SK-N-SH treated with all-trans-retinoic acid at 6 μM for 48 hours (cell line): ENCODE results near the gene PTGER2.

Experiments
- ATAC-seq: fragments of 200-7000 bp; cut with Tn5 transposase; 3 replicates; pipeline ENCODE4 v1.9.1; 2020; ENCODE audit warnings: mild to moderate bottlenecking, moderate library complexity
- ARNTL ChIP-seq: fragments of 450-650 bp; formaldehyde crosslinking; IDR thresholded peaks from 2 replicates; pipeline ENCODE4 v1.5.0; 2020; ENCODE audit warnings: low read depth, mild to moderate bottlenecking, moderate library complexity, borderline replicate concordance
- BACH2 ChIP-seq: fragments of 250-450 bp; sonication (Bioruptor Pico); IDR thresholded peaks from 2 replicates; pipeline ENCODE4 v1.9.0; 2021; ENCODE audit warnings: mild to moderate bottlenecking, borderline replicate concordance
- CREB5 ChIP-seq: fragments of 250-450 bp; sonication (Bioruptor Pico); IDR thresholded peaks from 2 replicates; pipeline ENCODE4 v1.5.1; 2020; ENCODE audit warnings: low read depth, mild to moderate bottlenecking, moderate library complexity
- CSDC2 ChIP-seq: fragments of 250-450 bp; sonication (Bioruptor Pico); IDR thresholded peaks from 2 replicates; pipeline ENCODE4 v1.5.0; 2020; ENCODE audit warnings: mild to moderate bottlenecking, moderate library complexity
- CSRNP3 ChIP-seq: fragments of 250-450 bp; sonication (Bioruptor Pico); IDR thresholded peaks from 2 replicates; pipeline ENCODE4 v1.5.1; 2021; ENCODE audit warnings: mild to moderate bottlenecking, moderate library complexity
- ESRRG ChIP-seq: fragments of 250-450 bp; sonication (Bioruptor Pico); IDR thresholded peaks from 2 replicates; pipeline ENCODE4 v1.6.1; 2021; ENCODE audit warnings: mild to moderate bottlenecking
- GLIS3 ChIP-seq: fragments of 250-450 bp; sonication (Bioruptor Pico); IDR thresholded peaks from 2 replicates; pipeline ENCODE4 v1.5.0; 2020; ENCODE audit warnings: mild to moderate bottlenecking, moderate library complexity
- ISL1 ChIP-seq: fragments of 250-450 bp; sonication (Bioruptor Pico); IDR thresholded peaks from 2 replicates; pipeline ENCODE4 v2.1.2; 2022; ENCODE audit warnings: mild to moderate bottlenecking, moderate library complexity
- OSR1 ChIP-seq: fragments of 250-450 bp; sonication (Bioruptor Pico); IDR thresholded peaks from 2 replicates; pipeline ENCODE4 v1.8.0; 2022; ENCODE audit warnings: moderate library complexity, mild to moderate bottlenecking, inconsistent platforms
- PATZ1 ChIP-seq: fragments of 250-450 bp; sonication (Bioruptor Pico); IDR thresholded peaks from 2 replicates; pipeline ENCODE4 v1.8.0; 2020; ENCODE audit warnings: mild to moderate bottlenecking, moderate library complexity, borderline replicate concordance
- RARB ChIP-seq: fragments of 250-450 bp; sonication (Bioruptor Pico); IDR thresholded peaks from 2 replicates; pipeline ENCODE4 v1.8.0; 2021; ENCODE audit warnings: mild to moderate bottlenecking, moderate library complexity
- SNAI2 ChIP-seq: fragments of 250-450 bp; sonication (Bioruptor Pico); IDR thresholded peaks from 2 replicates; pipeline ENCODE4 v1.5.0; 2020; ENCODE audit warnings: mild to moderate bottlenecking, moderate library complexity
- TCF4 ChIP-seq: fragments of 250-450 bp; sonication (Bioruptor Pico); IDR thresholded peaks from 2 replicates; pipeline ENCODE4 v1.8.0; 2021; ENCODE audit warnings: mild to moderate bottlenecking, moderate library complexity, borderline replicate concordance
- TOX ChIP-seq: fragments of 250-450 bp; sonication (Bioruptor Pico); IDR thresholded peaks from 2 replicates; pipeline ENCODE4 v1.8.0; 2021; ENCODE audit warnings: mild to moderate bottlenecking, moderate library complexity, borderline replicate concordance
- TSHZ2 ChIP-seq: fragments of 250-450 bp; sonication (Bioruptor Pico); IDR thresholded peaks from 2 replicates; pipeline ENCODE4 v1.5.0; 2020; ENCODE audit warnings: mild to moderate bottlenecking, moderate library complexity
- ZC3H10 ChIP-seq: fragments of 250-450 bp; sonication (Bioruptor Pico); IDR thresholded peaks from 2 replicates; pipeline ENCODE4 v1.5.1; 2021; ENCODE audit warnings: mild to moderate bottlenecking, moderate library complexity
- ZFP3 ChIP-seq: fragments of 250-450 bp; sonication (Bioruptor Pico); IDR thresholded peaks from 2 replicates; pipeline ENCODE4 v1.5.0; 2020; ENCODE audit warnings: mild to moderate bottlenecking, moderate library complexity
- ZNF565 ChIP-seq: fragments of 450-650 bp; formaldehyde crosslinking; conservative IDR thresholded peaks from 2 replicates; pipeline ENCODE4 v1.5.0; 2020; ENCODE audit warnings: low read depth, mild to moderate bottlenecking, moderate library complexity
- ZNF70 ChIP-seq: fragments of 450-650 bp; formaldehyde crosslinking; IDR thresholded peaks from 2 replicates; pipeline ENCODE4 v1.5.0; 2020; ENCODE audit warnings: mild to moderate bottlenecking, moderate library complexity

Gene PTGER2

GRCh38 chr14:52318826-52319645, 4.9 kb downstream of the PTGER2 start:
- ATAC-seq: no peak
- peak; percentile 34; the same call in 1 of the 2 replicates for TF ChIP-seq CREB5
- TF ChIP-seq PATZ1 (CRISPR knock-in tag): no peak
- TF ChIP-seq ISL1 (CRISPR knock-in tag): peak; percentile 87
- no peak for TF ChIP-seq BACH2 (CRISPR knock-in tag)
- no peak for TF ChIP-seq ARNTL (CRISPR knock-in tag)
- TF ChIP-seq TCF4: peak; percentile 82
- no peak for TF ChIP-seq CSDC2 (CRISPR knock-in tag)
- no peak for TF ChIP-seq ZC3H10 (CRISPR knock-in tag)
- peak; percentile 72; the same call in 1 of the 2 replicates for TF ChIP-seq TSHZ2
- TF ChIP-seq OSR1 (CRISPR knock-in tag): no peak
- 0 out of 2 replicates have a peak, but pooled peaks have one; percentile 27 for TF ChIP-seq ZFP3
- TF ChIP-seq CSRNP3 (CRISPR knock-in tag): 0 out of 2 replicates have a peak, but pooled peaks have one; percentile 57
- TF ChIP-seq ZNF70 (CRISPR knock-in tag): 0 out of 2 replicates have a peak, but pooled peaks have one; percentile 3
- TF ChIP-seq RARB (CRISPR knock-in tag): no peak
- TF ChIP-seq GLIS3: peak; percentile 13; the same call in 1 of the 2 replicates
- TF ChIP-seq SNAI2: no peak

GRCh38 chr14:52319919-52320318, 5.8 kb downstream of the PTGER2 start:
- TF ChIP-seq SNAI2: no peak
- no peak for TF ChIP-seq TSHZ2
- TF ChIP-seq CSDC2 (CRISPR knock-in tag): no peak
- no peak for TF ChIP-seq ARNTL (CRISPR knock-in tag)
- TF ChIP-seq TOX: no peak
- TF ChIP-seq PATZ1 (CRISPR knock-in tag): no peak
- no peak for TF ChIP-seq ESRRG (CRISPR knock-in tag)
- TF ChIP-seq ZC3H10 (CRISPR knock-in tag): no peak
- no peak for TF ChIP-seq ZNF70 (CRISPR knock-in tag)
- no peak for TF ChIP-seq ZNF565 (CRISPR knock-in tag)
- no peak for TF ChIP-seq ISL1 (CRISPR knock-in tag)
- no peak for ATAC-seq
